Endothelial cell (in vitro differentiated cells): ENCODE data around the gene FRMD4A. TPM values are rescaled to one million over a fixed set of nuclear protein-coding genes. Genes with fewer than 3 reads are reported as not detected.

Experiments used
- DNase-seq: peaks from one replicate; pipeline ENCODE4 v3.0.0; 2021; ENCODE audit warnings: low spot score
- H3K27ac Mint-ChIP-seq: one replicate; pipeline ENCODE4 v1.8.0; 2021; ENCODE audit warnings: mixed read lengths, inconsistent platforms; ENCODE audit not compliant: unreplicated experiment
- H3K27me3 Mint-ChIP-seq: one replicate; pipeline ENCODE4 v1.8.0; 2021; ENCODE audit warnings: mild to moderate bottlenecking, moderate library complexity, mixed read lengths, inconsistent platforms; ENCODE audit not compliant: unreplicated experiment
- H3K36me3 Mint-ChIP-seq: one replicate; pipeline ENCODE4 v1.8.0; 2021; ENCODE audit warnings: mild to moderate bottlenecking, low read depth, mixed read lengths, inconsistent platforms; ENCODE audit not compliant: unreplicated experiment
- H3K4me1 Mint-ChIP-seq: one replicate; pipeline ENCODE4 v1.8.0; 2021; ENCODE audit warnings: mild to moderate bottlenecking, mixed read lengths, inconsistent platforms; ENCODE audit not compliant: unreplicated experiment
- H3K4me3 Mint-ChIP-seq: one replicate; pipeline ENCODE4 v1.8.0; 2021; ENCODE audit warnings: mild to moderate bottlenecking, mixed read lengths, inconsistent platforms; ENCODE audit not compliant: unreplicated experiment
- H3K9me3 Mint-ChIP-seq: one replicate; pipeline ENCODE4 v1.8.0; 2021; ENCODE audit warnings: mixed read lengths, inconsistent platforms; ENCODE audit not compliant: unreplicated experiment
- CTCF ChIP-seq: fragments of 200-600 bp; sonication (generic); IDR thresholded peaks from one replicate; pipeline ENCODE4 v1.5.0; 2021; ENCODE audit warnings: antibody characterized with exemption; ENCODE audit not compliant: unreplicated experiment
- total RNA-seq: library from RNA; stranded (reverse); fragmentation: NEBNext Ultra II Directional; extraction: Animal tissue kit (Norgen Biotek cat#: 25700); gene quantifications from one replicate; pipeline ENCODE4 v1.2.1, GENCODE V29; 2021; ENCODE audit not compliant: unreplicated experiment

Gene FRMD4A
- total RNA-seq, 1 donor from 2014 or later: 68.9 TPM

DNA sequence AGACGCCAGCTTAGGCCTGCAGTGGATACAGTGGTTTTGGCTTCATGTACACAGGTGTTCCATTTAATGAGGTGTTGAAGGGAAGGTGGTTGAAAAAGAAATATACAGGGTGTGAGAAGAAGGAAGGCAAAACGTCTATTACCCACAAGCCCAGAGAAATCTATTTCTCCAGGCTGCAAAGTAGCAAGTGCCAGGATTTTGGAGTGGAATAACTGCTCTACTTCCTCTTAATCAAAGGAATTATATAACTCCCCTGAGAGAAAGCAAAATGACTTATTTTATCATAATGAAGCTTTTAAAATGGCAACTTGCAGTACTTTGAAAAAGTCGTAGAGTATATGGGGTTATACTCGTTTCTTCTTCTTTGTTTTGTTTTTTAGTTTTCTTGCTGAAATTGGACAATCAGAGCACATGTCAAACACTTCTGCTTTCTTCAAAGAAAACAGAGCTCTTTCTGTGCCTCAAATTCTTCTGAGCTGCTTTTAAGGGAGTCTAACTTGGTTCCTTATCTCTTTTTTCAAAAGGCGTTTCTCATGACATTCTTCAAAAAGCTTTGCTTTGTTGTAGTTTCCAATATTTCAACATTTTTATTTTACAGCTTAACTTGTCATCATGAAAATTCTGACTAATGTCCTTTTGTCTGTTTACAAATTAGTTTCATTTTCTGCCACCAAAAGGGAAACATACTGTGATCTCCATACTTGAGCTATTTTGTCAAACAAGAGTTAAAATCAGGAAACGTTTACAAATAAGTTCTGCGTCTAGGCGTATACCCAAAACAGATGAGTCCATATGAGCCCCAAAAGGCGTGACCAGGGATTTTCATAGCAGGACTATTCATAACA lies 289.7 kb downstream of the FRMD4A start:
- H3K9me3 Mint-ChIP-seq: no peaks in the 10 kb centered on the region
- H3K27ac Mint-ChIP-seq: no peak overlapping the region
- no peak overlapping the region for H3K4me3 Mint-ChIP-seq
- no peak for TF ChIP-seq CTCF
- DNase-seq: no peak
- no peaks in the 10 kb centered on the region for H3K36me3 Mint-ChIP-seq
- peaks cover 1% of the 10 kb centered on the region for H3K27me3 Mint-ChIP-seq
- H3K4me1 Mint-ChIP-seq: peaks cover 17% of the 10 kb centered on the region

GRCh38 chr10:14039968-14040668 lies 290.6 kb downstream of the FRMD4A start:
- no peak for TF ChIP-seq CTCF
- peaks cover 1% of the 10 kb centered on the region for H3K27me3 Mint-ChIP-seq
- H3K27ac Mint-ChIP-seq: no peak overlapping the region
- no peaks in the 10 kb centered on the region for H3K36me3 Mint-ChIP-seq
- no peaks in the 10 kb centered on the region for H3K9me3 Mint-ChIP-seq
- no peak for DNase-seq
- no peak overlapping the region for H3K4me3 Mint-ChIP-seq
- H3K4me1 Mint-ChIP-seq: peaks cover 18% of the 10 kb centered on the region

DNA sequence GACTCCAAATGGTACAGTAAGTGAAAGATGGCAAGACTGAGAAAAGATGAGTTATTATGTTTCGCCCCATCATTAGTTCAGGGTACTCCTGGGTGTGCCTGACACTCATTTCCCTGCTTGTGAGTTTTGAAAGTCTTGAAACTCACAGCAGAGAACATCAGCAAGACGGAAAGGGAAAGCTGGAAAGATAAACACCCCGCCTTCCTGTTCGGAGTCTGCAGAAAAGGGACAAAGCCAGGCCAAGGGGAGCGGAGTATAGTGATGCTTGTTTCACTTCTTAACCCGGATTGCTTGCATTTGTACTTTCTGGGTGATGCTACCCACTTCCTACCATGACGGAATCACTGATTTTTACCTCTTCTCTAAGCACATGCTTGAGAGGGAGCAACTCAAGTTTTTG lies 294.5 kb downstream of the FRMD4A start:
- Mint-ChIP-seq H3K36me3 (no peaks in the 10 kb centered on the region), H3K4me1 (peaks cover 19% of the 10 kb centered on the region), H3K4me3 (no peak overlapping the region), H3K27ac (no peak overlapping the region), H3K9me3 (no peaks in the 10 kb centered on the region), H3K27me3 (peaks cover 1% of the 10 kb centered on the region)
- TF ChIP-seq CTCF: no peak
- DNase-seq: no peak

GRCh38 chr10:14035506-14035905 lies 295.2 kb downstream of the FRMD4A start:
- peaks cover 19% of the 10 kb centered on the region for H3K4me1 Mint-ChIP-seq
- H3K27ac Mint-ChIP-seq: no peak overlapping the region
- H3K4me3 Mint-ChIP-seq: no peak overlapping the region
- no peak for DNase-seq
- no peaks in the 10 kb centered on the region for H3K9me3 Mint-ChIP-seq
- peaks cover 1% of the 10 kb centered on the region for H3K27me3 Mint-ChIP-seq
- no peaks in the 10 kb centered on the region for H3K36me3 Mint-ChIP-seq
- no peak for TF ChIP-seq CTCF
